PFSK-1 (cell line): ENCODE measurements around the gene NCOR1.

Experiments
- POLR2AphosphoS5 ChIP-seq: IDR thresholded peaks from 2 replicates; pipeline ENCODE4 v1.6.1; 2012; ENCODE audit warnings: low read depth, mild to moderate bottlenecking, control low read depth, low read length, moderate library complexity
- REST ChIP-seq, 2 experiments: IDR thresholded peaks; 2 replicates each; pipeline versions ENCODE4 v1.6.1 to v1.8.0; 2011 to 2012; ENCODE audit warnings: low read depth in 2 of 2, low read length in 2 of 2, control low read depth in 1 of 2, inconsistent platforms in 1 of 2, mild to moderate bottlenecking in 1 of 2, moderate library complexity in 1 of 2; ENCODE audit not compliant: insufficient read depth in 1 of 2
- TAF1 ChIP-seq: IDR thresholded peaks from 2 replicates; pipeline ENCODE4 v1.6.1; 2012; ENCODE audit warnings: low read length, control low read depth, borderline replicate concordance; ENCODE audit not compliant: insufficient read depth

- TF ChIP-seq POLR2AphosphoS5 = no peak
- no peak for TF ChIP-seq TAF1
- no peak for TF ChIP-seq REST (IDR thresholded peaks at IDR 0.05; ENCODE audit: insufficient read depth in 1 of 2, low read depth in 2 of 2, low read length in 2 of 2)
These were observed 36.2 kb upstream of the NCOR1 start for GRCh38 chr17:16251556-16251955.
